IMR-90 (cell line): Measurements from ENCODE around the gene TTC39C. TPM values are rescaled to one million over a fixed set of nuclear protein-coding genes. Genes with fewer than 3 reads are reported as not detected.

Experiments used
- ATAC-seq: fragments of 200-7000 bp; cut with Tn5 transposase; 2 replicates; pipeline ENCODE4 v1.9.1; 2020; ENCODE audit warnings: low read depth, mild to moderate bottlenecking, moderate library complexity
- BruUV-seq: library from RNA; stranded (reverse); fragments of 400-500 nt; replicated peaks from 2 replicates; lab custom pipeline; 2021; lab: Mats Ljungman, UMichigan
- CTCF ChIA-PET: fragments of 300-600 bp; formaldehyde crosslinking; extraction: SDS; loops from one replicate; lab custom pipeline; 2021; ENCODE audit warnings: antibody characterized with exemption; lab: Yijun Ruan, JAX
- POLR2A ChIA-PET: fragments of 300-600 bp; sonication (Branson Sonifier 250); formaldehyde crosslinking; loops from one replicate; lab custom pipeline; 2022; ENCODE audit warnings: antibody characterized with exemption; ENCODE audit not compliant: unreplicated experiment; lab: Charles Lee
- DNase-seq: peaks from one replicate; pipeline ENCODE4 v3.0.0; 2013
- H2AFZ ChIP-seq: replicated peaks from 2 replicates; pipeline ENCODE3; 2013; ENCODE audit warnings: low read length, mild to moderate bottlenecking; ENCODE audit not compliant: poor library complexity
- H2AK5ac ChIP-seq: 2 replicates; pipeline ENCODE4 v1.6.1; 2013; ENCODE audit warnings: low read depth, low read length, inconsistent platforms
- H2AK9ac ChIP-seq: replicated peaks from 2 replicates; pipeline ENCODE3; 2013; ENCODE audit warnings: mild to moderate bottlenecking, low read depth, low read length, moderate library complexity; ENCODE audit not compliant: poor library complexity
- H2BK120ac ChIP-seq: 2 replicates; pipeline ENCODE4 v1.6.1; 2013; ENCODE audit warnings: low read depth, low read length, inconsistent platforms
- H2BK15ac ChIP-seq: 3 replicates; pipeline ENCODE4 v1.6.1; 2013; ENCODE audit warnings: low read depth, low read length, inconsistent platforms
- H2BK20ac ChIP-seq: 2 replicates; pipeline ENCODE4 v1.6.1; 2013; ENCODE audit warnings: low read depth, mild to moderate bottlenecking, inconsistent platforms, low read length, moderate library complexity
- H2BK5ac ChIP-seq: 2 replicates; pipeline ENCODE4 v1.6.1; 2013; ENCODE audit warnings: mild to moderate bottlenecking, low read depth, low read length, inconsistent platforms; ENCODE audit not compliant: poor library complexity, severe bottlenecking
- H3K14ac ChIP-seq: replicated peaks from 2 replicates; pipeline ENCODE4 v1.6.1; 2013; ENCODE audit warnings: low read depth, low read length, inconsistent platforms
- H3K18ac ChIP-seq: 2 replicates; pipeline ENCODE4 v1.6.1; 2013; ENCODE audit warnings: low read depth, low read length, control low read depth
- H3K23ac ChIP-seq: 2 replicates; pipeline ENCODE4 v1.6.1; 2013; ENCODE audit warnings: low read depth, low read length, inconsistent platforms
- H3K27ac ChIP-seq: 2 replicates; pipeline ENCODE4 v1.5.1; 2013; ENCODE audit warnings: mild to moderate bottlenecking, control low read depth, low read length; ENCODE audit not compliant: insufficient read depth
- H3K27me3 ChIP-seq: 2 replicates; pipeline ENCODE4 v1.6.1; 2013; ENCODE audit warnings: low read length; ENCODE audit not compliant: control insufficient read depth, insufficient read depth
- H3K36me3 ChIP-seq: 2 replicates; pipeline ENCODE4 v1.6.1; 2013; ENCODE audit warnings: low read length, mixed read lengths; ENCODE audit not compliant: control insufficient read depth, insufficient read depth
- H3K4ac ChIP-seq: 2 replicates; pipeline ENCODE4 v1.6.1; 2013; ENCODE audit warnings: low read depth, low read length, inconsistent platforms
- H3K4me1 ChIP-seq: 2 replicates; pipeline ENCODE4 v1.6.1; 2013; ENCODE audit warnings: low read length, mixed read lengths; ENCODE audit not compliant: control insufficient read depth, insufficient read depth
- H3K4me2 ChIP-seq: 2 replicates; pipeline ENCODE4 v1.6.1; 2013; ENCODE audit warnings: low read depth, mild to moderate bottlenecking, control low read depth, low read length, moderate library complexity
- H3K4me3 ChIP-seq: 2 replicates; pipeline ENCODE4 v1.5.1; 2013; ENCODE audit warnings: low read depth, mild to moderate bottlenecking, control low read depth, low read length, moderate library complexity; ENCODE audit not compliant: insufficient read depth
- H3K56ac ChIP-seq: 2 replicates; pipeline ENCODE4 v1.6.1; 2013; ENCODE audit warnings: low read length, inconsistent platforms; ENCODE audit not compliant: insufficient read depth; ENCODE audit errors: extremely low read depth
- H3K79me1 ChIP-seq, 2 experiments: 2 replicates each; pipeline ENCODE4 v1.6.1; 2013; ENCODE audit warnings: low read length in 2 of 2, inconsistent platforms in 1 of 2, low read depth in 1 of 2
- H3K9ac ChIP-seq: 2 replicates; pipeline ENCODE4 v1.6.1; 2013; ENCODE audit warnings: low read depth, low read length, control low read depth
- H3K9me1 ChIP-seq: 2 replicates; pipeline ENCODE4 v1.6.1; 2013; ENCODE audit warnings: low read length, inconsistent platforms; ENCODE audit not compliant: insufficient read depth
- H3K9me3 ChIP-seq: 2 replicates; pipeline ENCODE4 v1.6.1; 2013; ENCODE audit warnings: low read length; ENCODE audit not compliant: control insufficient read depth, insufficient read depth
- H4K20me1 ChIP-seq: 2 replicates; pipeline ENCODE4 v1.6.1; 2013; ENCODE audit warnings: low read length, inconsistent platforms; ENCODE audit not compliant: insufficient read depth
- H4K5ac ChIP-seq: 2 replicates; pipeline ENCODE4 v1.6.1; 2013; ENCODE audit warnings: mild to moderate bottlenecking, low read depth, low read length, control low read depth
- H4K8ac ChIP-seq, 2 experiments: 2 replicates each; pipeline ENCODE4 v1.6.1; 2013; ENCODE audit warnings: low read depth in 2 of 2, low read length in 2 of 2, control low read depth in 1 of 2, inconsistent platforms in 1 of 2
- H4K91ac ChIP-seq: 2 replicates; pipeline ENCODE4 v1.6.1; 2013; ENCODE audit warnings: low read depth, low read length, inconsistent platforms; ENCODE audit not compliant: insufficient read depth
- BHLHE40 ChIP-seq: fragments of 150-350 bp; IDR thresholded peaks from 2 replicates; pipeline ENCODE4 v1.6.1; 2016; ENCODE audit warnings: mild to moderate bottlenecking, low read depth, low read length
- CEBPB ChIP-seq: IDR thresholded peaks from 2 replicates; pipeline ENCODE4 v1.6.1; 2012; ENCODE audit warnings: low read depth, low read length, improper control_type of control experiment
- CHD1 ChIP-seq: IDR thresholded peaks from 2 replicates; pipeline ENCODE4 v1.6.1; 2012; ENCODE audit warnings: low read depth, low read length, improper control_type of control experiment
- ELK1 ChIP-seq: fragments of 150-350 bp; IDR thresholded peaks from 2 replicates; pipeline ENCODE4 v1.6.1; 2016; ENCODE audit warnings: low read depth, mild to moderate bottlenecking, low read length, moderate library complexity, borderline replicate concordance
- MAFK ChIP-seq: IDR thresholded peaks from 2 replicates; pipeline ENCODE4 v1.6.1; 2012; ENCODE audit warnings: low read depth, low read length, improper control_type of control experiment
- MXI1 ChIP-seq: IDR thresholded peaks from 2 replicates; pipeline ENCODE4 v1.6.1; 2012; ENCODE audit warnings: low read depth, mild to moderate bottlenecking, low read length, moderate library complexity, borderline replicate concordance
- NFE2L2 ChIP-seq: fragments of 150-350 bp; IDR thresholded peaks from 2 replicates; pipeline ENCODE4 v1.6.1; 2016; ENCODE audit warnings: low read depth, mild to moderate bottlenecking, low read length
- POLR2A ChIP-seq: IDR thresholded peaks from 2 replicates; pipeline ENCODE4 v1.6.1; 2012; ENCODE audit warnings: mild to moderate bottlenecking, low read depth, low read length
- RAD21 ChIP-seq: IDR thresholded peaks from 2 replicates; pipeline ENCODE4 v1.6.1; 2012; ENCODE audit warnings: low read length, improper control_type of control experiment
- RFX5 ChIP-seq: IDR thresholded peaks from 2 replicates; pipeline ENCODE4 v1.8.0; 2012; ENCODE audit warnings: low read depth, mild to moderate bottlenecking, low read length, moderate library complexity
- WGBS, 2 experiments: methylation state at CpG; one replicate each; pipeline versions ENCODE4 v1.1.5 to v1.1.7; 2013; ENCODE audit warnings: missing lambda C conversion rate in 2 of 2; ENCODE audit not compliant: insufficient read length in 1 of 2; ENCODE audit errors: extremely low coverage in 2 of 2; 5-methylcytosine and 5-hydroxymethylcytosine counted together
- dilution Hi-C: fragments of 300-500 bp; cut with HindIII; formaldehyde crosslinking; loops from one replicate; pipeline ENCODE4 v1.14.3; 2018; ENCODE audit warnings: low sequenced_read_pairs; ENCODE audit not compliant: unreplicated experiment
- in situ Hi-C: fragments of 300-500 bp; cut with MboI; formaldehyde crosslinking; loops from 3 replicates; pipeline ENCODE4 v1.14.3; 2019; ENCODE audit warnings: low sequenced_read_pairs, inconsistent platforms, mixed read lengths
- intact Hi-C: fragments of 100-400 bp; cut with micrococcal nuclease; formaldehyde crosslinking; loops from 2 replicates; pipeline ENCODE4 v1.10.0; 2022
- microRNA-seq, 2 experiments: library from miRNA; stranded (forward) in 1 of 2; unstranded in 1 of 2; fragments of 10-50 nt in 1 of 2; fragments of <30 nt in 1 of 2; gene quantifications in 1 of 2; microRNA quantifications in 1 of 2; one replicate each; pipeline versions ENCODE3 to v1.1.0; 2013 to 2020; ENCODE audit not compliant: insufficient read depth in 1 of 2, insufficient read length in 1 of 2, unreplicated experiment in 1 of 2
- polyA plus RNA-seq, 3 experiments: library from polyadenylated mRNA; depleted of rRNA; stranded (reverse); fragments of >200 nt; gene quantifications; 2 replicates each; pipeline ENCODE4 v1.2.3, GENCODE V29; 2012; ENCODE audit warnings: low replicate concordance in 1 of 3
- small RNA-seq, 5 experiments: library from RNA; depleted of rRNA; stranded (forward); fragments of <200 nt; gene quantifications; one replicate each; pipeline ENCODE3, GENCODE V24; 2012
- total RNA-seq: library from RNA; depleted of rRNA; stranded (reverse); fragments of >200 nt; gene quantifications from 2 replicates; pipeline ENCODE4 v1.2.3, GENCODE V29; 2012; rRNA removed

The TTC39C gene
- total and polyA plus RNA-seq, 2 of the 4 experiments (the other 2 are of a cell fraction), result 8.0 to 20.8 TPM

- H3K4ac ChIP-seq, result no peak overlapping the region
- WGBS, 2 experiments, result no CpG with 5 or more reads among the region's 2 CpGs
- H2AK5ac ChIP-seq, result no peak overlapping the region
- no peaks in the 10 kb centered on the region for H3K27me3 ChIP-seq
- no peak for DNase-seq
- dilution Hi-C loops, result no loop called here
- no peak for TF ChIP-seq RFX5
- TF ChIP-seq BHLHE40, result no peak
- no peak for TF ChIP-seq MAFK
- TF ChIP-seq CHD1, result no peak
- no peak for TF ChIP-seq POLR2A
- no peak for TF ChIP-seq CEBPB
- no peak for TF ChIP-seq ELK1
- no peak for TF ChIP-seq RAD21
- no peak for TF ChIP-seq MXI1
- no peak for TF ChIP-seq NFE2L2
- H2AFZ ChIP-seq, result no peak overlapping the region
- POLR2A ChIA-PET, result no interaction called here
- no peak overlapping the region for H2BK120ac ChIP-seq
- CTCF ChIA-PET, result interaction anchor here (1.0 kb wide), 1 partner anchor 34 kb away, joined by 3 read pairs; no protein-coding TSS in a partner anchor
- no peak overlapping the region for H3K27ac ChIP-seq
- no peak overlapping the region for H4K8ac ChIP-seq
- no peaks in the 10 kb centered on the region for H3K4me1 ChIP-seq
- no peak overlapping the region for H3K4me2 ChIP-seq
- H2BK5ac ChIP-seq, result no peak overlapping the region
- H3K9me3 ChIP-seq, result no peaks in the 10 kb centered on the region
- peaks cover 4% of the 10 kb centered on the region; the same call in 1 of the 2 replicates for H3K9me1 ChIP-seq
- no peaks in the 10 kb centered on the region; the same call in 1 of the 2 replicates for H4K20me1 ChIP-seq
- H3K56ac ChIP-seq, result no peak overlapping the region
- intact Hi-C loops, result no loop called here
- H3K36me3 ChIP-seq, result 0 out of 2 replicates have a peak, but pooled peaks cover 3% of the 10 kb centered on the region
- BruUV-seq, result no TSS peak
- H4K91ac ChIP-seq, result no peak overlapping the region
- H3K4me3 ChIP-seq, result no peak overlapping the region
- in situ Hi-C loops, result no loop called here
- peak overlapping the region; percentile 55 for H3K14ac ChIP-seq
- H2BK20ac ChIP-seq, result no peak overlapping the region
- H3K23ac ChIP-seq, result no peak overlapping the region
- no peak overlapping the region for H4K5ac ChIP-seq
- H2BK15ac ChIP-seq, result no peak overlapping the region
- no peak overlapping the region for H3K9ac ChIP-seq
- H2AK9ac ChIP-seq, result no peak overlapping the region
- H3K18ac ChIP-seq, result no peak overlapping the region
- ATAC-seq, result peak; percentile 32; the same call in 1 of the 2 replicates
- H3K79me1 ChIP-seq, result peaks cover 0 to 7% of the 10 kb centered on the region in 2 experiments; a peak in 2 of 4 replicates
Measured at GRCh38 chr18:24181806-24182205, 167.3 kb downstream of the TTC39C start.

Small RNA genes within 50 kb of the gene (microRNA-seq; reads per million reads assigned to microRNA genes)
- gene RF00017 (ENCODE audit: insufficient read depth, insufficient read length) (not detected), gene RNA5SP452 (ENCODE audit: insufficient read depth, insufficient read length) (5.2 reads per million), gene RNU5A-6P (ENCODE audit: insufficient read depth, insufficient read length) (not detected)

Small RNA genes within 50 kb of the gene (small RNA-seq; reads per million reads assigned to genes)
- gene RF00017 (0 reads per million in 5 experiments), gene RNA5SP452 (0 reads per million in 5 experiments), gene RNU5A-6P (0 to 0.18 (median 0) reads per million in 5 experiments)

Other genes with a start within 250 kb of the TTC39C start
- gene CABYR, start 124.3 kb downstream of the TTC39C start, total RNA-seq, result 3.6 and 4.1 TPM in 2 replicates
- gene CABYR, start 124.3 kb downstream of the TTC39C start, polyA plus RNA-seq (2012; rRNA removed), result 6.2 and 7.1 TPM in 2 replicates